OCI-M2 (cell line): ENCODE measurements around the gene PTPRT.

Experiments used
- DNase-seq: peaks from one replicate; lab custom pipeline; 2025; ENCODE audit not compliant: unreplicated experiment; lab: John Stamatoyannopoulos, UW

The PTPRT gene

DNA sequence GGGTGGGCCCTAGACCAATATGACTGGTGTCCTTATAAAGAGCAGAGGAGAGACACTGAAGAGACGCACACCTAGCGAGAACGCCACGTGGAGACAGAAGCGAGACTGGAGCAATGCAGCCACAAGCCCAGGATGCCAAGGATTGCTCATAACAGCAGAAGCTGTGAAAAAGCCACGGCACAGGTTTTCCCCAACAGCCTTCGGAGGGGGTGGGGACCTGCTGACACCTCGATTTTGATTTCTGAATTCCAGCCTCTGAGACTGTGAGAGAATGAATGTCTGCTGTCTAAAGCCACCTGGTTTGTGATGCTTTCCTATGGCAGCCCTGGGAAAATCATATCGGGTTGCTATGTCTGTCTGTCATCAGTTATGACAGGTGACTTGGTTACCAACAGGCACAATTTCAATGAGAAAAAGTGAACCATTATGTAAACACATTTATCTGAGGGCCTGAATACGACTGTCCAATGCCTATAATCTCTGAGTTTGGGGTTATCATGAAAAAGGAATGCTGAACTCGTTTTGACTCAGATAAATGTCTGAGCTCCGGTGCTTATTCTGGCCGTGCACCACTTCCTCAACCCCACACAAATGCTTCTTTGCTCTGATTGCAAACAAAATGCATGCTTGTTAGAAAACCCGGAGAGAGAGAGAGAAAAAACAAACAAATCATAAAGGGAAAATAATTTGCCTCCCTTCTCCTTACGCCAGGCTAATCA, 769.7 kb downstream of the PTPRT start:
- no peak for DNase-seq

DNA sequence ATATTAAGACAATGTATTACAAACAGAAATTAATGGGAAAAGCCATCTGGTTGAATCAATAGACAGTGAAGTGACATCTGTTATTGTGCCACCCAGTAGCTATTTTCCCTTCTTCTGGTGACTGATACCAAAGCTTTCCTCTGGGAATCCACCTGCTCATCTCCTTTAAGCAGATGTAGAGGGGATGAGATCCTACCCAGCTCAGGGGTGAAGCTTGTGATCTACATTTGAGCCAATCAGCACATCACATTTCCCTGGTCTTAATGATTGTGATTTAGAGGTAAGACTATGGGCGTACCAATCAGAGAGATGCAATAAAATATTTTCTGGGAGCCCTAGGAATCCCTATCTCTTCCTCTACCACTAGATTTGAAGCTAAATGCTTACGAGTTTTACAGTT, 782.9 kb downstream of the PTPRT start:
- no peak for DNase-seq

DNA sequence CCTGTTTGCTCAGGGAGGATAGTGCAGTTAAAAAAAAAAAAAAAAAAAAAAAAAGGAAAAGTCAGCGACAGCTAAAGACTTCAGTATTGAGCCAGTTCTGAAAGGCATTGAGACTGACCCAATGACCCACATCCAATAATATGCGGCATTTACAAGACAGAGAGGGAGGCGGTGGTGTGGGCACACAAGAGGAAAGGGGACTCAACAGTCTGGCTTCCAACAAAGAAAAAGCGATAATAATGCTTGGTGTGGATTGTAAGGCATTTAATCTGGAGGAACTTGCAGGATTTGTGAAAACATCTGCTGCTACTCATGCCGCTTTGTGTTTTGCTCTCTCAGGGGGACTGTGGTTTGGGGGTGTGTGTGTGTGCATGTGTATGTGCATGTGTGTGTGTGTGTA, 787.3 kb downstream of the PTPRT start:
- DNase-seq = no peak

DNA sequence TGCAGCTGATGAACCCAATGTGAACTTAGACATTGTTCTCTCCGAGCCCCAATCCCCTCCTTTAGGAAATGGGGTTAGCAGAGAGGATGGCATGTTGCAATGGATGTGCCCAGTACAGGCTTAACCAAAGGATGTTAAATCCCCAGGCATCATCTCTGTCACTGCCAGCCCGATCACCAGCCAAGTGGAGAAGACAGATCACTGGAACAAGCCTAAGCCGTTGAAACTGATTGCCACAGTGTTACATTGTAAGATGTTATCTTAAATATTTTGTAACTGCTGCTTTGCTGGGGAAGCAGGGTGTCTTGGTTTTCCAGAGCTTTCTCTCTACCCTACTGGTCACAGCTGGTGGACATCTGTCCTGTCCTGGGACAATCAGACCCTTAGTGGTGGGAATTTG, 788.1 kb downstream of the PTPRT start:
- no peak for DNase-seq

DNA sequence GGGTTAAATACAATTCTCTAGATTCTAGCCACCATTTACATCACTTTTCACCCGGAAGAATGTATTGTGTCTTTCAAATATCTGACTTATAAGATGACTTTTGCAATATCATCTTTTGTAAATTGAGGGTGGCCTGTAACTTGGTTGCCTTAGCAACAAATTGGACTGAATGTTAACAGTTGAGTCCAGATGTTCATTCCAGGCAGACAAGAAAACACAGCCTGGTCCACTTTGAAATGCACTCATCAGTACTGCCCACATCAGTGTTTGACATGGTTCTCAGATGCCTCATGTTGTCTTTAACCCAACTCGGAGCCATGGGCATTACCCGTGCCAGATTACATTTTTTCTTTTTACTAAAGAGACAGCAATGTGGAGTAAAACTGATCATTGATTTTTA, 789.9 kb downstream of the PTPRT start:
- DNase-seq = no peak

DNA sequence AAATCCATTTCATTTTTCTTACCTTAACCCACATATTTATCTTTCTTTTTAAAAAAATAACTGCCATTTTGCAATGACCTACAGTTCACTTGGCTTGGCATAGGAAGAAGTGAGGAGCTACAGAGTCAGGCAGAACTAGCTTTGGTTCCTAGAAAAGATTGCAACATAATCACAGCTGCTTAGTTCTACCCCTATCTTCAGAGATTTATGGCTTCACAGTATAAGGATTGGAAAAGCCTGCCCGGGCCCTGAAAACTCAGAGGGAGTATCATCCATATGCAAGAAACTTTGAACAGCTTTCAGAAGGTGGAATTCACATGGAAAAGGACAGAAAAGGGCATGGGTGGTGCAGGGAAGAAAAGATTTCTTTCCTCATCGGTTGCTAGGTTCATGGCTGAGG, 797.3 kb downstream of the PTPRT start:
- no peak for DNase-seq

DNA sequence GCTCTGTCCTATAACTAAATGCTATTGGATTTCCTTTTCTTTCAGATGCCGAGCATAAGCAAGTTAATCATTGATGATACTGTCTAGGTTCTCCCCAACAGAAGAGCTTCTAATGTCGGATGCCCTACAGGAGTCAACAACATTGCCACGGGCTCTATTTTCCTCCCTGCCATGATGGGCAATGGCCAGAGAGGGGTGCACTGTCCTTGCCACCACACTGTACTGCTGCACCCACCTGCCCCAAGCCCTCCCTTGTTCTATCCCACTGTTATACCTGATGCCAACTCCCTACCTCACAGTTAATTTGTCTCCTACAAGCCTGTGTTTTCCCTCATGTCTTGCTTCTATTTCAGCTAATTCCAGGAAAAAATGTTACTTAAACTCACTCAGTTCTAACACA, 797.9 kb downstream of the PTPRT start:
- no peak for DNase-seq

DNA sequence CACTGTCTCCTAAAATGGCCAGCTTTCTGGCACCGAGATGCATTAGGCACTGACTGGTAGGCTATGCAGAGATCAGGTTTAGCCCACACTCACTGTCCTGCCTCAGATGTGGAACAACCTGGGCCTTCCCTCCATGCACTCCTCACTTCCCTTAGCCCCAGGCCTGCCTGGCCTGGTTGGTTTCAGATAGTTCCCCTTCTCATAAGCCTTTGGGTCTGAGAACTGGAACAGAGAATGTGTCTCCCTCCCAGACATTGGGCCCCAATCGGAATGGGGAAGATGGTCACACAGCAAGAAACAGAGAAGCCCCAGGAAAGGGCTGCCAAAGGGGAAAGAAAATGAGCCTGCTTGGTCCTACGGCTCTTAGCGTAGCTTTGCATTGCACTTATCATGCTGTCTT, 809.4 kb downstream of the PTPRT start:
- no peak for DNase-seq

DNA sequence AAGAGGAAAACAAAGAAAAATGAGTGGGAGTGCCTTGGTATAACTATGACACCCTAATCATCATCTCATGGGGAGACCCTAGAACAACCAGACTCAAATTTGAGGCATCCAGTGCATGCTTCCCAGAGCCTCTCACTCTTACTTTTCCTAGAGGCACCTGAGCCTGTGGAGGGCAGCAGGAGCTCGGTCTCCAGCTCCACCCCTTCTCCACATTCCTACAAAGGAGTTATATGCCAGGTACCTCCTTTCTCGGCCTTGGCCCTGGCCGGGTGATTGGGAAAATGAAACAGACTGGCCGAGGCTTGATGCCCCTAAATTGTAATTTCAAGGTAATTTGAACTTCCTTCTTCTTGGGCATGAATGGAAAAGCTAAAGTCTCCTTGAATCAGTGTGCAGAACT, 810.3 kb downstream of the PTPRT start:
- DNase-seq = no peak

DNA sequence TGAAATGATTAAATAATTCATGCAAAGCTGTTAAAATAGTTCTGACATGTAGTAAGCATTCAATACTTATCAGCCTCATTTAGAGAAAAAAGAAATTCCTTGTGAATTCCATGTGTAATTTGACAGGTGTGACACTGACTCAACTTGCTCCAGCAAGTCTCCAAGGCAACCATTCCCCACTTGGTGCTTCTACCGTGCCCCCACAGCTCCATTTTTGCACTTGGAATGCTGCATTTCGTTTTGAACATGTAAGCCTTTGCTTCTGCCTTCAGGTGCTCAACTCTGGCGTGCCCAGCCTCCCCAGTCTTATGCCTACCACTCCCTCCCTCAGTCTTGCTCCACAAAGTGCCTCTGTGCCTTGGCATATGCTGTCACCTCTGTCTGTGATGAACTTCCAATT, 810.9 kb downstream of the PTPRT start:
- DNase-seq = no peak

DNA sequence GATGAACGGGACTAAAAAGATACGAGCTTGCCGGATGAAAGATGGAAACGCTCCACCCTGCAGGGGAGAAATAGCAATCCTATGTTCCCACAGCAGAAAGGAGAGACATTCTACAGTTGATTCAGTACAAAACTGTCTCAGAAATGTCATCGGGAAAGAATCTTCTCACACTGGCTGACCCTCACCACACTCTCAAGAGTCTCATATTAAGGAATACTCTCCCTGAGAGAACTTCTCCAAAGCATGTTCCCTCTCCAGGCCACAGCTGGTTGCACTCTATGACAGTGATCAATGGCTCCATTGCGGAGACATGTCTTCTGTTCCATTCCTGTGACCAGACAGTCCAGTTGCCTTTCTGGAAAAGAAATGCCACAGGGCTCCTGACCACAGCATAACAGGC, 813.6 kb downstream of the PTPRT start:
- DNase-seq = no peak

DNA sequence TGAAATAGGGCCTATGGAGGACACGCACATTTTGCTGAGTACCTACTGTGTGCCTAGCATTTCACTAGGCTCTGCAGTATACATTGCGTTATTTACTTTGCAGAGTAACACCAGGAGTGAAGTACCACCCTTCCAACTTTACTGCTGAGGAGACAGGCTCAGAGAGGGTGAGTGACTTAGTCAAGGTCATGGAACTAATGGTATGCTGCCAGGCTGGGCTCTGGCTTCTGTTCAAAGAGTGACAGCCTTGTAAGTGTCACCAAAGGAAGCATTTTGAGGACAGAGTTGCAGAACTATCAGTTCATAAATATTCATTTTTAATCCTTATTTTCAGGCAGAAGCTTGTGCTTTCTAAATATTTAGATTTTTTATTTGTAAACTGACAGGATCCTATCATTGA, 816.7 kb downstream of the PTPRT start:
- no peak for DNase-seq

DNA sequence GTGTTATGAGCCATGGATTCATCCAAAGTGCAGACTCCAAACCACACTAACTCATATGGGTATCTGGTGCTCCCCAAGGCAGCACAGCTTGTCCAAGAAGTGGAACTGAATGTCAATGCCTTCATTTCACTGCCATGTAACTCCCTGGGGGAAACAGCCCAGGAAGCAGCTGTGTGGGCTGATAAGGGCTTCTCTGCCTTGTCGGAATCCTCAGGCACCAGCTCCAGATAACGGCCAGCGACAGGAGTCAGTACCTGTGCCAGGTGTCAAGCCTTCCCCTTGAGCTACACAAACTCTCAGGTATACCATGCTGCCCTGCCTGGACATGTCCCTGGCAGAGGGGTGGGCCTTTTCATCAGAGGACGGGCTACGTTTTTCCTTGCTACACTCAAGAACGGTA, 819.6 kb downstream of the PTPRT start:
- DNase-seq = no peak

DNA sequence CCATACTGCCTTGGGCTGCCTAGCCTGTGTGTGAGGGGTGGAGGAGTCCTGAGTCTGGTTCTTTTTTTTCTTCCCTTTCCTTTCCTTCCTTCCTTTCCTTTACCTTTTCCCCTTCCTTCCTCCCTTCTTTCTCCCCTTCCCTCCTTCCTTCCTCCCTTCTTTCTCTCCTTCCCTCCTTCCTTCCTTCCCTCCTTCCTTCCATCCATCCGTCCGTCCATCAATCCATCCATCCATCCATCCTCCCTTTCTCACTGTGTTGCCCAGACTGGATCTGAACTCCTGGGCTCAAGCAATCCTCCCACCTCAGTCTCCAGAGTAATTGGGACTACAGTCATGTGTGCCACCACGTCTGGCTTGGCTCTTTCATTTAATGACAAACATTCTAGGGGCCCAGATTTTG, 820.8 kb downstream of the PTPRT start:
- no peak for DNase-seq

DNA sequence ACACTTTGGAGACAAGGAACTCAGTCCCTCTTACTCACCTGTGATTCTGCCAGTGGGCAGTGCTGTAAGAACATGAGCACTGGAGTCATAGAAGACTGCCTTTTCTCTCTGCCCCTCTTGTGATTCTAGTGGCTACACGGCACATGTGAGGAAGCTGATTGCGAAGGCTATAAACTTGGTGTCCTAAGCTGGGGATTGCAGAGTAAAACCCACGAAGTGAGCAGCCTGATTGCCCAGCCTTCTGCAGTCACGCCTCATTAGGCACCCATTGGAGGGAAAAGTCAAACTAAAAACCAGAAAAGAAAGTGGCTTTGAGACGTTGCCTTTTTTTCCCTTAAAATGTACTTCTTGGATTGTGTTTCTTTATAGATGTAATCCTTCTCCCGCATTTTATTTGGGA, 823.1 kb downstream of the PTPRT start:
- DNase-seq = no peak

DNA sequence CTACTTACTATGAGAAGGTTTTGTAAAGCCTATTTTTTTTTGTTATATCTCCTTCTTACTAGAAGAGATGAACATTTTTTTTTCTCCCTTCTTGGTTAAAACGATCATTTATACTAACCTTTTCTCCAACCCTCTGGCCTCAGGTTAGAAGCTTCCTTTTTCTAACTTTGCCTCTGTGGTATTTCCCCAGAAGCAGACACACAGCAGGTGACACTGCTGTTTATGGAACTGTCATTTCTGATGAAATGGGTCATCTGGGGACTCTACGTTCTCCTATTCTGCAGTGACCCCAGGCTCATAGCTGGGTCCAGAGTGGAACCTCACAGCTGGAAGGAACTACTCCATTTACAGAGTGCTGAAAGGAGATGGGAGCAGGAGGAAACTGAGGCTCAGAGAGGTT, 825.3 kb downstream of the PTPRT start:
- DNase-seq = no peak

DNA sequence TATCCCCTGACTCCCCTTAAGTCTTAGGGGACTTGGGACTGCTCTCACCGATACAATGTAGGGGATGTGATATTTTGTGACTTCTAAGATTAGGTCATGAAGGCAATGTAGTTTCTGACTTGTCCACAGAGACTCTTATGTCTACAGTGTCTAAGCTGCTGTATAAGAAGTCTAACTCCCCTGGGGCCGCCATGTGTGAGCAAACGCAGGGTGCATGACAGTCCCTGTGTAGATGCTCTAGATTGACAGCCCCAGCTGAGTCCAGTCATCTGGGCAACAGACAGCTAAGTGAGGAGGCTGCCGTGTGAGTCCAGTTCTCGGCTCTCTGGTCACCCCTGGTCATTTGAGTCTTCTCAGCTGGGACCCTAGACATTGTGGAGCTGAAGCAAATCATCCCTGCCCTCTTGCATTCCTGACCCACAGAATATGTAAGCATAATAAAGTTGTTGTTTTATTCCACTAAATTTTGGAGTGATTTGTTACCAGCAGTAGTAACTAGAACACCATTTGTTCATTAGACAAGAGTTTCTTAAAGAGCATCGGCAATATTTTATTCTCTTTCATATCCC, 828.2 kb downstream of the PTPRT start:
- DNase-seq = no peak

DNA sequence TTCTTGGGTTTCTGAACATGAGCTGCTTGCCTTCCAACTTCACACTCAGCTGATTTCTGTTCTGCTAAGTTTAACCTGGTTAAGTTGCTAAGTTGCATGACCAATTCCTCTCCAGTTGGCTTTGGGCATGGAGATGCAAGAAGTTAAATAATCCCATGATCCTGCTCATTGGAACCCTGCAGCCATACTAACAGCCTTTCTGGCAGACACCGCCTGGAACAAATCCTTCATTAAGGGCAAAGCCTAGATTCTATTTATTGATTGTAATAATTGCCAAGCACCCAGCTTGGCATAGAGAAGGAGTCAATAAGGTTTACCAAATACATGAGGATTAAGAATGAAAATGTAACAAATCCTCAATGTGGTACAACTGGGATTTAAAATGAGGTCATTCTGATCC, 829.1 kb downstream of the PTPRT start:
- no peak for DNase-seq

DNA sequence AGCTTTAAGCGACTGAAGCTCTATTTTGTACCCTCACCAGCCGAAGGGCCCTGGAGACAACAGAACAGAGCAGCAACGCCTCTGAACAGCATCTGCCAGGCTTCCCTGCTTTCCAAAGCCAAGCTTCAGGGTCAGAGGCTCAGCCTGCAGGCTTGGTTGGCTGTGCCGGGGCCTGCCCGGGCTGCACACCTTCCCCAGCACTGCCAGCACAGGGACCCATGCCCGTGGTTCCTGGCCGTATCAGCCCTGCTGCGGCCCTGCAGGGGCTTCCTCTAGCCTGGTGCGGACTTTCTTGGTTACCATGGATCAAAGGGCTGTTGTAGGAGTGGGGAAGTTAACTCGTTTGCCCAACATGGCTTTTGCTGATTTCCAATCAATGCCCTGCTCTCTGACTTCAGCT, 830.1 kb downstream of the PTPRT start:
- no peak for DNase-seq

DNA sequence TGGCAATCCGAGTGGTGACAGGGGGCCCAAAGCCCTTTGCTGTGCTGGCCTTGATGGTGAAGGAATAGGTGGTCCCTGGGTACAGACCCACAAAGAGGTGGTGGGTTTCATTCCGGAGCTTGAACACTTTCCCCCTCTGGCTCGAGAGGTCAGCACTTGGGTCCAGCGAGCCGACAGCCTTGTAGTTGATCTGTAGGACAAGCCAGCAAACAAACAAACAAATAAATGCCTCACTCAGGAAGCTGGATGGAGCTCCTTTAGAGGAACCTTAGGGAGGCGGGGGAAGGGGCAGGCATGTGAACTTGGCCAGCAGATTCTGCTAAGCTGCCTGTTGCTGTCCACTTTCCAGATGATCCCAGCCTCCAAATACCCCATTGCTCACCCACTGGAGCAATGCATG, 837.6 kb downstream of the PTPRT start:
- DNase-seq = no peak

DNA sequence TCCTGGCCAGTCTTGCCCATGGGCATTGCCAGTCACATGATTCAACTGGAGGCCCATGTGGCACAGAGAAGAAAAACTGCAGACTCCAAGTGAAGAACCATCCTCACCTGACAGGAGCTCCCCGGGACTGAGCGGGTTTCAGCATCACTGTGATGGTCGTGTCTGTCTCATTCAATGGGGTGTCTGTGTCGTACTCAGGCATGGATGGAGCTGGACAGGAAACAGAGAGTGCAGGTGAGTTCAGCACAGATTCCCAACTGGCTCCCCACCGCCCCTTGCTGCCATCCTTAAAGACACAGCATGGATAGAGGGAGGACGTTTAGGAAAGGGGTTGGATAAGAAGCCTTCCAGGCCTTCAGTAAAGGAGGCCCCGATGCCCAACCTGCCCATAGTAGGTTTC, 839.2 kb downstream of the PTPRT start:
- DNase-seq = no peak

DNA sequence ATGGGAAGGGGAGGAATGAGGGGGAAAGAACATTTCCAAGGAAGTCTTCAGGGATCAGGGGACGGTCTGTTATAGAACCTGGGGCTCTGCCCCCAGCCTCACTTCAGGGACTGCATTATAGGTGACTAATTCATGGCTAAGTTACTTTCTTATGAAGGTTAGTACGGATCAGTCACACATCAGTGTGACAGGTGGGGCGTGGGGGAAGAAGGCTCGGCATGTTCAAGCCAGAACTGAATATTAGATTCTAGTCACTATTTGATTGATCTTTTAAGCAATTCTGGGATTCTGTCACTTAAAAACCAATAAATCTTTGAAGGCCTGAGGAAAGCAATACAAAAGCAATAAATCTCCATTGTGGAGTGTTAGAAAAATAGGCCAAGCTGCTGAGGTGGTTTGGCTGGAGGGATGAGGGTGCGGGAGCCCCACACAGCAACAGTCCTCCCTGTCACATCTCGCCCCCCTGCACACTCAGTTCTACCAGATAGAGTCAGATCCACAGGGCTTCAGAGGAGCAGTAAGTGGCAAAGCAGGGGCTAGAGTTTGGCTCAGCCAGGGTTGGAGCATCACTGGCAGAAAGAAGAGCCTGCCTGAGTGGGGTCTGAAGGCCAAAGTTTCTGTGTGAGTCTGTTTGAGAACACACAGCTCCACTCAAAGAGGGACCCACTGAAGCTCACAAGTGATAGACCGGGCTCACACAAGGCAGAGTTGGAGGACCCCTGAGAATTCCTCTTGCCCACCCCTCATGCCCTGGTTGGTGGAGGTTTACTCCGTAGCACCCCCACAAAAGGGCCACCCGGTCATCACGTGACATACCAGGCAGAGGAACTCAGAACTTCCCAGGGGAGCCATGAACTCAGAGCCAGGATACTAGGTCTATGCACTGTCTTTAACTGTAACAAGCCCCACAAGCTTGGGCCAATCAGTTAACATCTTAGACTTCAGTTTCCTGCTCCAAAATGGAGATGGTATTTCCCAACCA, 843.2 kb downstream of the PTPRT start:
- DNase-seq = no peak
